NCI-H526 (cell line): ENCODE results near the gene AGRP.
"Not testable (repeated sequence)": the region's sequence is repeated elsewhere in the genome, so short reads cannot be mapped to it uniquely, and the experiment has no call there.

ENCODE experiments used
- DNase-seq, 2 experiments: peaks; one replicate each; lab custom pipeline; 2025; lab: John Stamatoyannopoulos, UW

The AGRP gene

DNA sequence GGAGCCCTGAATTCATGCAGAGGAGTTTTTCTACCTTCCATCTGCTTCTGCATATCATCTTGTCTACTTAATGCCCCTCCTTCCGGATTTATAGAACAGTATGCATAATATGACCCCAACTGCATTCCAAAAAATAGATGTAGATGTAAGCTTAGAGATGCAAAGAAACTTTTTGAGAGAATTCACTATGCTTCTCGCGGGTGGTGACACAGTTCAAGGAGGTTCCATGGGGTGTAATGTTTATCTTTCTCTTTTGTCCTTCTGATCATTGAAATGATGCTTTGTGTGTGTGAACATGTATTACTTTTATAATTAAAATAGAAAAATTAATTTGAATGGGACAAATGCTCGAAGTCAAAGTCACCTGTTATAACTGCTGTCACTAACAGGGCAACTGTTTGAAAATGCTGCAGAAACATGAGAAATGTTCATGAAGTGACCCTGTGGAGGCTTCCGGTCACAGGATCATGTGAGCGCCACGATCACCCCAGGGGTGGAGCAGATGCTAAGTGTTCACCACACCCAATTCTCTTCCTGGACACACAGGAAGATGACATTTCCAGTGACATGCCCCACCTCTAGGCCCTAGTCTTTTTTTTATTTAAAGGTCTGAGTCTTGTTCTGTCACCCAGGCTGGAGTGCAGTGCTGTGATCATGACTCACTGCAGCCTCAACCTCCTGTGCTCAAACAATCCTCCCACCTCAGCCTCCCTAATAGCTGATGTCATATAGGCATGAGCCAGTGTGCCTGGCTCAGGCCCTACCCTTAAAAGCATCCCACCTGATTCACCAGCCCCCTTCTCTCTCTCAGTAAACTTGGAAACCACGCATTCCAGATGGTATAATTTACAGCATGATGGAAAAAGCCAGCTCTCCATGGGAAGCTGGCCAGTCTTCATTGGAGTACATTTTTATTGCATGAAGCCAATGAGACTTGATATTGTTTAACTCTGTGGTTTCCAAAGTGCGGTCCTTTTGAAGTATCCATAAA is 21.0 kb upstream of the AGRP start:
- DNase-seq, result no peak

DNA sequence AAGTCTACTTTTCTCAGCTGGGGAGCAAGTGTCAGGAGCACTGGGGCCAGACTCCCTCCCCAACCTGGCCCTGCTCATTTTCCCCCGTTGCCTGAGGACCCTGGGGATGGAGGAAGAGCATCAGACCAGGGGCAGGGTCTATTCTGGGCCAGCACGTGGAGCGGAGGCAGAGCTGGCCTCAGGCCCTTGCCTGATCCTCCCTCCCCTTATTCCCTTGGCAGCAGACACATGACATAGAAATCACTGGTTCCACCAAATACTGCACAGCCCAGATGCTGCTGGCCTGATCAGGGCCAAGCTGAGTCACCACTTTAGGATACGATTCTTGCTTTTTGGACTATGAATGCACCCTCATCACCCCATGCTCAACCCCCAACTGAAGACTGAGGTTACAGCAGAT is 15.8 kb upstream of the AGRP start:
- DNase-seq, result no peak

DNA sequence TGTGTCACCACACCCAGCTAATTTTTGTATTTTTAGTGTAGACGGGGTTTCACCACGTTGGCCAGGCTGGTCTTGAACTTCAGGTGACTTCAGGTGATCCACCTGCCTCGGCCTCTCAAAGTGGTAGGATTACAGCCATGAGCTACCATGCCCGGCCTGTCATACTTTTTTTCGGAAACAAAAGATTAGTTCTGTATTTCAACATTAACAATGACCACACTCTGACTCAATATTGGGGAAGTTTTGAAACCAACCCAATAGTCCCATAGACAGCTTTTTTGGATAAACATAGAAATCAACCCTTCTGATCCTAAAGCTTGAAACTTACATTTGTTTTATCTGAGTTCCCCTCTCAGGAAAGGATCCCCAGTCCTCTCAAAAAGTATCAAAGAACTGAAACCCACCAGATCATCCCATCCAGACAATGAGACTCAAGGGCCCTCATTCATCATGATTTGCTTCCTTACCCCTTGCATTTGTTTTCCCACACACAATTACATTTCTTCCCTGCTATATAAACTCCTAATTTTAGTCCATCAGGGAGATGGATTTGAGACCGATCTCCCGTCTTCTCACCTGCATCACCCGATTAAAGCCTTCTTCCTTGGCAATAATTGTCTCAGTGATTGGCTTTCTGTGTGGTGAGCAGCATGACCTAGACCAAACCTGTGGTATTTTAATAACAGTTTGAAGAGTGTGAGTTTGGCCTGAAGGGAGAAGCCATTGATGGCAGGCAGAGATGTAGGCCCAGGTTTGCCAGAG is 7.2 kb upstream of the AGRP start:
- no peak for DNase-seq

DNA sequence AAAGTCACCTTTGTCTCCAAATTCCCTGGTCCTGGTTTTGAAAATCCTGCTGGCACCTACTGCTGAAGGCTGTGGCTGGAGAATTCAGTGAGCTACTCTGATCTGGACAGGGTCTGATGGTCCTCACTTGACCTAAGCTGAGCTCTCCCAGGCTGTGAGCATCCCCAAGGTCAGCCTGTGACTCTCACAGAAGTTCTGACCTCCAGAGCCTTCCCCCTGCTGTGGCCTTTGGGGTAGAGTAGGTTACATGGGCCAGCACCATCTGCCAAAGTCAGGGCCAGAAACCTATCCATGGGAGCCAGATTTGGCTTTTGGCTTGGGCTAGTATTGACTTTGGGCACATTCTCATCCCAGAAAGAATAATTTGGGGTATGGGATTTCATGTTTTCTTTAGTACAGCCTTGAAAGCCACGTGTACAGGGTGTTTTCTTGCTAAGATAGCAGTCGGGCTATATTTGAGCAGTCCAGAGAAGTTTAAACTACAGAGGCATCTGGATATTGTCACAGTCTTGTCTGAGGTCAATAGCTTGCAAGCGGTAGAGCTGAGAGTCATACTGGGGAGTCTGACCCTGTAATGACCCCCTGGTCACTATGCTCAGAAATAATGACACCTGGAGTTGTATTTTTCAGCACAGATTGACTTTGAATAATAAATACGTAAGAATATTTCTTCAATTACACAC is 6.2 kb upstream of the AGRP start:
- DNase-seq, result no peak

DNA sequence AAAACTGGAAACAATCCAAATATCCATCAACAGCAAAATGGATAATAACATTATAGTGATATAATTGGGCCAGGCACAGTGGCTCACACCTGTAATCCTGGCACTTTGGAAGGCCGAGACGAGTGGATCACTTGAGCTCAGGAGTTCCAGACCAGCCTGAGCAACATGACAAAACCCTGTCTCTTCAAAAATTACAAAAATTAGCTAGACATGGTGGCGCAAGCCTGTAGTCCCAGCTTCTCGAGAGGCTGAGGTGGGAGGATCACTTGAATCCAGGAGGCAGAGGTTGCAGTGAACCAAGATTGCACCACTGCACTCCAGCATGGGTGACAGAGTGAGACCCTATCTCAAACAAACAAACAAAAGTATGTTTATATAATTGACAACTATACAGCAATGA is 4.2 kb upstream of the AGRP start:
- not testable (repeated sequence) for DNase-seq

DNA sequence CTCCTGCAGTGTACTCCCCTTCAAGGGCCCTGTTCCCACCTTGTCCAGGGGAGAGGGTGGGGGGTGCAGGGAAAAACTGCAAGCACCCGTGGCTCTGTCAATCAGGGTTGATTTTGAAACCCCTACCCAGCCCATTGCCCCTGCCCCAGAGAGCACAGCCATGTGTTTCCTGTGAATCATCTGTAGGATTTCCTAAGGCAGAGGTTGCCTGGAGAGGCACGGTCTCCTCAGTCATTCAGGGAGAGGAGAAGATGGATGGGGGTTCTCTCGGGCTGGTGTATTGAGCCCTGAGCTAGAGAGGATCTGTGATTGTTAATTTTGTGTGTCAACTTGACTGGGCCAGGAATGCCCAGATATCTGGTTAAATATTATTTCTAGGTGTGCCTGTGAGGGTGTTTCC is 3.5 kb upstream of the AGRP start:
- DNase-seq, result no peak

DNA sequence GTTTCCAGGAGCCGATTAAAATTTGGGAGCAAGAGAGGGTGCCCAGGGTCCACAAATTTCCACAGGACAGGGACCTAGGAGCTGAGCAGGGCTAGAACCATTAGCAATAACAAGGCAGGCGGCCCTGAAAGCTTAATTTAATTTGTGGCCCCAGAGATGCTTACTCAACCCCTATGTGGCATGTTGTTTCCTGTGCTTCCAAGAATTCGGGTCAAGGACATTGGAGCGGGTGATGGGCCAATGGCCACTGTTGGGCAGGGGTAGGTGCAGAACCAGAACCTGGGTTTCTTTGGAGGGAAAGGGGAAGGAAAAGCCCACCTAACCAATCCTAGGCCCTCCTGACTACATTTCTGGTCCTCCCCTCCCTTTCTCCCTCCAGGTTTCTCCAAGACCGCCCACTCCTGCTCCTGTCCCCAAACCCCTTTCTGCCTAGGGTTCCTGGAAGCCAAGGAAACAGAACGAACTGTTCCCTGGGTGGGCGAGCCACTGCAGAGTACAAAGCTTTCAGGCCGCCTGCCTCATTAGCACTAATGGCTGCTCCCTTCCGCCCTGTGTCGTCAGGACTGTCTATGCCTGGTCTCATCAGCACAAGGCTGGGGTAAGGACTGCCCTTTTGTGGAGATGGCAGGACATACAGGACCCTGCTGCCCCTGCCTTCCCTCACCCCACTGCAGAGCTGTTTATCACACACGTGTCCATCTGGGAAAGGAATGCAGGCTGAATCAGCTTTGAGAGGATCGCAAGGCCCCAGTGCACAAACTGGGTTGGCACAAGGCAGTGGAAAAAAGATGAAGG is 581 bp upstream of the AGRP start:
- no peak for DNase-seq

DNA sequence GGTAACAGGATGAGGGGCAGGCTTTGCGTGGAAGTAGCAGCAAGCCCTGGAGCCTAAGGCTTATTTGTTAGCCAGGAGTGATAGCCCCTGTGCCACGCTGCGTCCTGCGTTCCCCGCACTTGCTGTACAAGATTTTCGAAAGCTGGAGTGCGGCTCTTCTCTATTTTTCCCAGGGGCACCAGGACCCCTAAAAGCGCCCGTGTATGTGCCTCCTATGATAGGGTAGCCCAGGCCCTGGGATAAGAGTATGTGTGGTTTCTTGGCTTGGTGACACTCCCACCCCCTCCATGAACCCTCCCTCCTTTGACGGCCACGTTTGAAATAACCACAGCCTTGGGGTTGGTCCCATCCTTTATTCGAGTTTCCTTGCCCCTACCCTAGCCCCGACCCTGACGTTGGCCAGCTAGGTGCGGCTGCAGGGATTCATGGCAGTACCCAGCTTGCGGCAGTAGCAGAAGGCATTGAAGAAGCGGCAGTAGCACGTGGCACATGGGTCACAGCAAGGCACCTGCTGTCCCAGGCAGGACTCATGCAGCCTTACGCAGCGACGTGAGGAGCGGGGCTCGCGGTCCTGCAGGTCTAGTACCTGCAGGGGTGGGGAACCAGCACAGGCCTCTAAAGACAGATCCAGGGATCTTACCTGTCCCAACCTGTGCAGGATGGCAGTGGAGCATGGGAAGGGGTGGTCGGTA is 968 bp downstream of the AGRP start:
- DNase-seq, result no peak

DNA sequence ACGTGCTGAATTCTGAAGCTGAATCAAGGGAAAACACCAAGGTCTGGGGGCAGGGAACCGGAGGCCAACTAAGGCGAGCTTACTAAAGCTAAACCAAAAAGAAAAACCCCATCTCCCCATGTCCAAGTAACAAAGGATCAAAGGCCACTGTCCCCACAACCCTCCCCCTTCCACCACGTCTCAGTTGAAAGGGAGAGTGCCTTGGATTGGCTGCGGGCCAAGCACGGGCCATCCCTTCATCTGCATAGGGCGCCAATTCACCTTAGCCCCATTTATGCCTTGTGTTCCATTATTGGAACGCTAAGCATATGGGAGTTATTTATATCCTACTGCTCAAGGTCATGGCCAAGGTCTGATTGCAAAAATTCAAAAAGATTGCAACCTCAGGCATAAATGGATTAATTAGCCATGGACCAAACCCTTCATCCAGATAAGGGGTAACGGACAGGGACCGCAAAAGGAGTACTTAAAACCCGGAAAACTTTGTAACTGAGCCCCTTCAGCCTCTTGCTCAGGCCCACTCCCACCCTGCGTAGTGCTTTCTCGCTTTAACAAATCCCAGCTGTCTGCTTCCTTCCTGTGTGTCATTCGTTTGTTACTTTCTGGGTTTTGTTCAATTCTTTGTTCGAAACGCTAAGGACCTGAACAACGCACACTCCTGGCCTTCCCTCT is 1.6 kb downstream of the AGRP start:
- peak in 1 of 2 experiments; percentile 33 for DNase-seq

DNA sequence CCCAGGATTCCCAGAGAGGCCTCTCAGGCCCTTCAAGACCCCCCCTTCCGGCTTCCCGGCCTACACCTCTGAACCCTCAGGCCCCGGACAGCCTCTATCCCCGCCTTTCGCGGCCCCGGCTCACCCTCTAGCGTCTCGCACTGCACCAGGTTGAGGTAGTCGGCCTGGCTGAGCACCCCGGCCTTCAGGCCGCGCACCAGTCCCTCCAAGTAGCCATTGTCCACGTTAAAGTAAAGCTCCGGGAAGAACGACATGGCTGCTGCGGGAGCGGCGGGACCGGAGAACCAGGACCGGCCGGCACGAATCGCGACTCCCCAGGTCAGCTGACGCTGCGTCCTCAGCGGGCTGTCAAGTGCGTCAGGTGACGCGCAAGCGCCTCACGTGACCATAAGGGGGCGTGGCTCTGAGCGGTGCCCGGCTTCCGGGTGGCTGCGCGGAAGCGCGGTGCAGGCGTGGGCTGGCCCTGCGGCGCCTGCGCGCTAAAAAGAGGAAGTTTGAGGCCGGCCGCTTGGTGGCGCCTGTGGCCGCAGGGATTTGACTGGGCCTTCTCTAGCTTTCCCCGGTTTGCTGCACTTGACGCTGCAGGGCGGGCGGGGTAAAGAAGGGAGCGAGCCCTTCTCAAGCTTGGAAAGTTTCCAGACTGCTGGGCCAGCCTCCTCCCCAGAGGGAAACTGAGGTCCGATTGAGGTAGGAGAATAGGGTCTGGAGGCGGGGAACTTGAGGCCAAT is 2.4 kb downstream of the AGRP start, which contains the start of gene ATP6V0D1:
ATP6V0D1 (minus strand) TSS at position 325 of the 728 bp plus-strand sequence; CDS start at position 254, 71 bp downstream.
- DNase-seq, result peak; percentile 81 to 95

DNA sequence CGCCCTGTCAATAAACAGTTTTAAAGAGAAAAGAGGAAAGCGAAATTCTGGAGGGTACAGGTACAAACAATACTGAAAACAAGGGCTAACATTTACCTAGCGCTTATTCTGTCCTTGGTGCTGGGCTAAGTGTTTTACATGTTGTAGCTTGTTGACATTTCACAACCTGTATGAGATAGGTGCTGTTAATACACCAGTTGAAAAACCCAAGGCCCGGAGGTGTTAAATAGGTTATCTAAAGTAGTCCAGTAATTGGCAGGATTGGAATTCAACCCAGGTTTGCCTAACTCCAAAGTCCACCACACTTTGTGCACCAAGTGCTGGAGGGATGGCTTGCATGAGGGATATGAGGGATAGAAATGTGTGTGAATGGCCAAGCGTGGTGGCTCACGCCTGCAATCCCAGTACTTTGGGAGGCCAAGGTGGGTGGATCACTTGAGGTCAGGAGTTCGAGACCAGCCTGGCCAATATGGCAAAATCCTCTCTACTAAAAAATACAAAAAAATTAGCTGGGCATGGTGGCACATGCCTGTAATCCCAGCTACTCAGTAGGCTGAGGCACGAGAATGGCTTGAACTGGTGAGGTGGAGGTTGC is 5.3 kb downstream of the AGRP start:
- no peak for DNase-seq

DNA sequence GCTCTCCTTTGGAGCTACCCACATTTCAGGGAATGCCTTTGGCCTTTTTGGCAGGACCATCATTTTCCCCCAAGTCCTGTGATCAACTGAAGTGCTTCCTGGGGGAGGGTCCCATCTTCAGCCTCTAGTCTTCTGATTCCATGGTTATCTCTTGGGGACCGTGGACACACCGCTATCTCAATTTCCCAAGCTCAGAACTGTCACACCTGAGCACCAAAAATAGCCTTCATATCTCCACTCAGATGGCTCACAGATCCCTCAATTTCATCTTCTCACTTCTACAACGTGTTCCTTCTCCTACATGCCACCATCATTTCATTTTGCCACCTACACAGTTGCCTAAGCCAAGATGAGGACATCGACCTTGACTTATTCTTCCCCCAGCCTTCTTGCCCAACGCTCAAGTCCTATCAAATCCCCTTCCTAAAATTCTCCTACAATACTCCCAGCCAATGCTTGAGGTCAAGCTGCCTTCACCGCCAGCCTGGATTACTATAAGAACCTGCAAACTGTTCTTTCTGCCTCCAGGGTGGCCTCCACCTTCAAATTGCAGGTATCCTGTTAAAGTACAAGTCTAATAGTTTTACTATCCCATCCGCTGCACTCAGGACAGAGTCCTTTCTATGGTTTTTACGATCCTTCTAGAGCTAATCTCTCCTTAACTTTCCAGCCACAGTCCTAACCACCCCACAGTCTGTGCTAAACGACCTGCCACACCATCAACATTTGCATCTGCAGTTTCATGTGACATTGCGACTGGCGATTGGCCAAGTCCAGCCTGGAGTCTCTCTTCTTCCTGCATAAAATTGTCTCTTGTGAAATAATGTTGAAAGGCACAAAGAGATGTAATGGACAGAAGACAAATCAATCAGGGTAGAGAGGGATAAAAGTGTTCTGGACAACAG is 8.5 kb downstream of the AGRP start:
- peak in 1 of 2 experiments; percentile 6 for DNase-seq

DNA sequence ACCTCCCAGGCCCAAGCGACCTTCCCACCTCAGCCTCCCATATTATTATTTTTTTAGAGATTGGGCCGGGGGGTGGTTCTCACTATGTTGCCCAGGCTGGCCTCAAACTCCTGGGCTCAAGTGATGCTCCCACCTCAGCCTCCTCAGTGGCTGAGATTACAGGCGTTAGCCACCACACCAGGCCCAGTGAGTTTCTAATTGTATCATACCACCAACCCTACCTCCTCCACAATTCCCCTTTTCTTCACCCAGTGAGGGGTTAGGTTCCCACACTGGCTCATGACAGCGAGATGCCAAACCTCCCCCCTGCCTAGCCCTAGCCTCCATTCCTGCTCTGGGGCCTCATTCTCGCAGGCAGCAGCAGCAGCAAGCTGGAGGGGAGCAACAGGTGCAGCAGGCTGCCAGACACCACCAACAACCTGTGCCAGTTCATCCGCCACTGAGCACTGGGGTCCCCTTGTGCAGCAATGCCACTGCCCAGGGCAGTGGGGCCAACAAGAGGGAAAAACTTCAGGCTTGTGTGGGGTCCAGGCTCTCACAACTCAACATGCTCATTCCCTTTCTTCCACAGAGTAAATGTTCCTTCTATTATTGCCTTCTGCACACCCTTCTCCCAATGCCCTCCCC is 11.5 kb downstream of the AGRP start:
- no peak for DNase-seq

DNA sequence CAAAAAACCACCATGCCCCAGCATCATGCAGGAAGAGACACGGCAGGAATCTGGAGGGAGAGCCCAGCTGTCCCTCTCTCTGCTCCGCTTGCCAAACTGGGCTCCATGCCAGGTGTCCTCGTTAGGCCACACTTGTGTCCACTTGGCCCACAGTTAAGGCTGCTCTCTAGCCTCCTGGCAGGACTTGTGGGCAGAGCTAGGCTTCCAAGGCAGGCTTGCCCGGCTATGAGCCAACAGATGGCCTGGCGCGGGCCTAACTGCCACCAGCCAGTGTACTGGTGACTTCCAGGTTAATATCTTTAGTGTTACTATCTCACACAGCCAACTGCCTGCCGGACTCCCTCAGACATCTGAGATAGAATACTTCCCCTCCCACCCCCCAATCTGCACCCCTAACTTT is 13.0 kb downstream of the AGRP start:
- DNase-seq, result no peak

DNA sequence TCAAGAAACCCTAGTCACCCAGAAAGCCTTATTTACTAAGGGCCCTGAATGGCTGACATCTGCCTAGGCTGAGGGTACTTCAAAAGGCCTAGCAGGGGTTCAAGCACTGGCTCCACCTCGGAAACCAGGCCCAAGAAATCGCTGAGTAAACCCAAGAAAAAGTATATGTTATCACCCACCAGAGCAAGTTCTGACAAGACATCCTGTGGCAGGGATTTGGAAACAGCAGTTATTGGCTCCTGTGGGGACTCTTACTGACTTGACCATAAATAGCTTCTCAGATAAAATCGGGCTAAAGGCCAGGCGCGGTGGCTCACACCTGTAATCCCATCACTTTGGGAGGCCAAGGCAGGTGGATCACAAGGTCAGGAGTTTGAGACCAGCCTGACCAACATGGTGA is 14.6 kb downstream of the AGRP start:
- no peak for DNase-seq

DNA sequence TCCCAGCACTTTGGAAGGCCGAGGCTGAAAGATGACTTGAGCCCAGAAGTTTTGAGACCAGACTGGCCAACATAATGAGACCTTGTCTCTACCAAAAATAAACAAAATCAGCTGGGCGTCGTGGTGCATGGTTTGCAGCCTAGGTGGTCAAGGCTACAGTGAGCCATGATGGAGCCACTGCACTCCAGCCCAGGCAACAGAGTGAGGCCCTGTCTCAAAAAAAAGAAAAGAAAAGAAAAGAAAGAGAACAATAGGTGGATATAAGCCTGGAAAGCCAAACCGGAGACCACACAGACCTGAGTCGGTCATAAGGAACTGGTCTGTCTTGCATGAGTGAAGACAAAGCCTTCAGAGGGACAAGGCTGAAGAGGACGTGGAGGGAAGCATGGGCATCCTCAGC is 16.8 kb downstream of the AGRP start:
- DNase-seq, result no peak

DNA sequence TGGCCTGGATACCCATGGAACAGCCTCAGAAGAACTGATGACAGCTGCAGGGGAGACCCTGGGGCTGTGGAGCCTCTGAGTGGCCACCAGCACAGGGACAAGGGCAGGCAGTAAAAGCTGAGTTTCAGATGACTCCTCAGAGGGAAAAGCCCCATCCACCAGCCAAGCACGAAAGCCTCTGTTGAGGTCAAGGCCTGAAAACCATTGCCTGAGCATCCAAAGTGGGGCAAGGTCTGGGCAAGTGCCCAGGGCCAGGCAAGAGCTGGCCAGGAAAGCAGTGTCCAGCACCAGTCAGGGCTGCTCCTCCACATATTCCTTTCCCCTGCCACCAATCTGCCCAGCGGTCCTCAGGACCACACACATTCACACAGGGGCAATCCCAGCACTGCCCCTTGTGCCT is 18.8 kb downstream of the AGRP start:
- no peak for DNase-seq

DNA sequence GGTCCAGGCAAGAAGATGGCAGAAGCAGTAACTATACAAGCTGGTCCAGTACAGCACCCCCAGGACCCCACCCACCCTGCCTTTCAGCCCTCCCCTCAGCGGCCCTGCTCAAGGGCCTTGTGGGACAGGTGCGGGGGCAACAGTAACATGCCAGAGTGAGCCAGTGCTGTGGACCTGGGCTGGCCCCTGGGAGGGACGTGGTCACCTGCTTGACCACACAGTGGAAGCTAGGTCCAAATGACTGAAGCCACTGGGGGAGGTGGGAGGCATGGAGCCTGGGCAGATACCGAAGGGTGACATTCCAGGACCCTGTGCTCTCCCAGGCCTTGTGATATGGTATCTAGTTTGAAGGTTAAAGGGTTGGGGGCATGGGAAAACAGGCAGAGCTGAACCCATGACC is 19.7 kb downstream of the AGRP start:
- DNase-seq, result no peak
